ENCODE results near the gene SNURF.

The SNURF gene

GRCh38 chr15:24962880-24963279 lies 8.1 kb downstream of the SNURF start:
- Histone ChIP-seq H3K9me3 (replicated peaks; ENCODE audit: insufficient read depth, low read length) (no peaks in the 10 kb centered on the region), H3F3A (ENCODE audit: insufficient read depth, low read length) (no peaks in the 10 kb centered on the region), H3K4me2 (ENCODE audit: low read depth, low read length) (no peak overlapping the region), H3K79me2 (ENCODE audit: low read length) (peaks cover 43% of the 10 kb centered on the region), H3K9me2 (replicated peaks; ENCODE audit: insufficient read depth, low read length) (no peaks in the 10 kb centered on the region), H3K4me1 (ENCODE audit: low read length) (no peaks in the 10 kb centered on the region), H3K9ac (ENCODE audit: low read length) (no peak overlapping the region), H3K36me3 (replicated peaks; ENCODE audit: insufficient read depth, low read length) (peaks cover 3% of the 10 kb centered on the region; the same call in 1 of the 2 replicates), H3K4me3 (ENCODE audit: low read length) (no peak overlapping the region), H4K20me1 (ENCODE audit: insufficient read depth, low read length) (no peaks in the 10 kb centered on the region), H2AFZ (ENCODE audit: low read length) (no peak overlapping the region), H3K27ac (ENCODE audit: low read length) (no peak overlapping the region), H3K27me3 (replicated peaks; ENCODE audit: insufficient read depth, low read length) (no peaks in the 10 kb centered on the region)
- no peak for TF ChIP-seq EZH2phosphoT487 (IDR thresholded peaks at IDR 0.05; ENCODE audit: low read length)
- no peak for TF ChIP-seq EZH2 (optimal IDR thresholded peaks at IDR 0.05; ENCODE audit: low read depth, low read length)
- no peak for TF ChIP-seq CTCF (IDR thresholded peaks at IDR 0.05; ENCODE audit: low read length)
- no peak for DNase-seq

- H3K9me2 ChIP-seq (replicated peaks; ENCODE audit: insufficient read depth, low read length), result no peaks in the 10 kb centered on the region
- no peaks in the 10 kb centered on the region for H3F3A ChIP-seq (ENCODE audit: insufficient read depth, low read length)
- H4K20me1 ChIP-seq (ENCODE audit: insufficient read depth, low read length), result no peaks in the 10 kb centered on the region
- H3K4me2 ChIP-seq (ENCODE audit: low read depth, low read length), result no peak overlapping the region
- H3K4me3 ChIP-seq (ENCODE audit: low read length), result no peak overlapping the region
- no peaks in the 10 kb centered on the region for H3K9me3 ChIP-seq (replicated peaks; ENCODE audit: insufficient read depth, low read length)
- H3K79me2 ChIP-seq (ENCODE audit: low read length), result peaks cover 6% of the 10 kb centered on the region; the same call in 1 of the 2 replicates
- no peaks in the 10 kb centered on the region for H3K4me1 ChIP-seq (ENCODE audit: low read length)
- no peak for TF ChIP-seq CTCF (IDR thresholded peaks at IDR 0.05; ENCODE audit: low read length)
- no peak for TF ChIP-seq EZH2phosphoT487 (IDR thresholded peaks at IDR 0.05; ENCODE audit: low read length)
- no peak for TF ChIP-seq EZH2 (optimal IDR thresholded peaks at IDR 0.05; ENCODE audit: low read depth, low read length)
- H3K9ac ChIP-seq (ENCODE audit: low read length), result no peak overlapping the region
- no peaks in the 10 kb centered on the region for H3K27me3 ChIP-seq (replicated peaks; ENCODE audit: insufficient read depth, low read length)
- peaks cover 3% of the 10 kb centered on the region; the same call in 1 of the 2 replicates for H3K36me3 ChIP-seq (replicated peaks; ENCODE audit: insufficient read depth, low read length)
- DNase-seq, result no peak
- H3K27ac ChIP-seq (ENCODE audit: low read length), result no peak overlapping the region
- no peak overlapping the region for H2AFZ ChIP-seq (ENCODE audit: low read length)
Observed at GRCh38 chr15:24966364-24967103, 11.7 kb downstream of the SNURF start.

- no peak overlapping the region for H3K27ac ChIP-seq (ENCODE audit: low read length)
- H3K27me3 ChIP-seq (replicated peaks; ENCODE audit: insufficient read depth, low read length), result no peaks in the 10 kb centered on the region
- H3K9me3 ChIP-seq (replicated peaks; ENCODE audit: insufficient read depth, low read length), result no peaks in the 10 kb centered on the region
- no peak overlapping the region for H3K4me2 ChIP-seq (ENCODE audit: low read depth, low read length)
- no peak overlapping the region for H3K4me3 ChIP-seq (ENCODE audit: low read length)
- no peaks in the 10 kb centered on the region for H3K4me1 ChIP-seq (ENCODE audit: low read length)
- no peak for TF ChIP-seq CTCF (IDR thresholded peaks at IDR 0.05; ENCODE audit: low read length)
- no peak for TF ChIP-seq EZH2phosphoT487 (IDR thresholded peaks at IDR 0.05; ENCODE audit: low read length)
- no peak for TF ChIP-seq EZH2 (optimal IDR thresholded peaks at IDR 0.05; ENCODE audit: low read depth, low read length)
- DNase-seq, result no peak
- H3K9me2 ChIP-seq (replicated peaks; ENCODE audit: insufficient read depth, low read length), result no peaks in the 10 kb centered on the region
- H3K36me3 ChIP-seq (replicated peaks; ENCODE audit: insufficient read depth, low read length), result no peaks in the 10 kb centered on the region
- H3F3A ChIP-seq (ENCODE audit: insufficient read depth, low read length), result no peaks in the 10 kb centered on the region
- H3K79me2 ChIP-seq (ENCODE audit: low read length), result no peaks in the 10 kb centered on the region
- no peak overlapping the region for H3K9ac ChIP-seq (ENCODE audit: low read length)
- no peak overlapping the region for H2AFZ ChIP-seq (ENCODE audit: low read length)
- H4K20me1 ChIP-seq (ENCODE audit: insufficient read depth, low read length), result no peaks in the 10 kb centered on the region
Observed at GRCh38 chr15:24971052-24971451, 16.3 kb downstream of the SNURF start.

Measured in MM.1S (cell line).